A549 (cell line): Measurements from ENCODE around the gene TNPO3.
"Not testable (repeated sequence)": the region's sequence is repeated elsewhere in the genome, so short reads cannot be mapped to it uniquely, and the experiment has no call there.

Experiments
- CBX2 ChIP-seq: fragments of 200-600 bp; sonication (generic); IDR thresholded peaks from 2 replicates; pipeline ENCODE4 v1.6.1; 2016; ENCODE audit warnings: low read depth, mild to moderate bottlenecking, borderline replicate concordance
- NFE2L2 ChIP-seq: fragments of 150-350 bp; conservative IDR thresholded peaks from 2 replicates; pipeline ENCODE4 v1.6.1; 2014; ENCODE audit warnings: low read length
- POLR2A ChIP-seq: IDR thresholded peaks from 2 replicates; pipeline ENCODE4 v1.6.1; 2012; ENCODE audit warnings: mild to moderate bottlenecking, low read length
- TF ChIP-seq, protein P1 (sequence below): fragments of >200 bp; sonication (Bioruptor Twin); formaldehyde crosslinking; IDR thresholded peaks from 3 replicates; pipeline ENCODE4 v1.5.1; 2016
- TF ChIP-seq, protein P2 (sequence below): IDR thresholded peaks from 2 replicates; pipeline ENCODE4 v1.6.1; 2012
- TF ChIP-seq, protein P3 (sequence below): fragments of 200-600 bp; sonication (generic); IDR thresholded peaks from 2 replicates; pipeline ENCODE4 v1.6.1; 2016; ENCODE audit warnings: antibody characterized with exemption, mild to moderate bottlenecking, moderate library complexity

DNA sequence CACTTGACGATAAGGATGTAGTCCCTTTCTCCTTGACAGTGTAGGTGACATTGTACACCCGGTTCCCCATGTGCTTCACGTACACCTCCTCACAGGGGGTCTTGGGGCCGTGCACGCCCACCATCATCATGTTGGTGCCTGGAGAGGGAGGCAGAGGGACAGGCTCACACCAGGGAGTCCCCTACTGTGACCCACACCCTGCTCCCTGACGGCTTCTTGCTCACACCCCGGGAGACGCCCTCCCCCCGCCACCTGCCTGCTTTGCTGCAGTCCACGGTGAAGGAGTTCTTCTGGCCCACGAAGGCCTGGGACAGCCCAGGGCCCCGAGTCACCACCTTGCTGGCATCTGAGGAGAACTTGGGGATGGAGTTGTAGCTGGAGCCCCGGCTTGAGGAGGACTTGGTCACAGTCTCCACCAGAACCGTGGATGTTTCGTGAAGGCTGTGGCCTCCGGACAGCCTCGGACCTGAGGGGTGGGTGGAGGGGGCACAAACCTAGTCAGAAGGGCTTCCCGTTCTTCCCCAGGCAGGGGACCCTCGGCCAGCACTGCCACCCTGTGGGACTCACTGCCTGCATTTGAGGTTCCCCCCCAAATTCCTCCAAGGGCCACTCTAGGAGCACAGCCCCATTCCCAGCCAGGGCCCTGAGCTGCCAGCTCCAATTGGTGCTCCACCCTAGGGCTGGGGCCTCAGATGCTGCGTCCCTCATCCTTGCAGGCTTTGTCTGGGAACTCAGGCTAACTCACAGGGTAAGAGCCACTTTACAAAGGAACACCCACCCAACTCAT, 142.0 kb downstream of the TNPO3 start:
- not testable (repeated sequence) for TF ChIP-seq POLR2A, CBX2, NFE2L2
- TF ChIP-seq, protein P1, sequence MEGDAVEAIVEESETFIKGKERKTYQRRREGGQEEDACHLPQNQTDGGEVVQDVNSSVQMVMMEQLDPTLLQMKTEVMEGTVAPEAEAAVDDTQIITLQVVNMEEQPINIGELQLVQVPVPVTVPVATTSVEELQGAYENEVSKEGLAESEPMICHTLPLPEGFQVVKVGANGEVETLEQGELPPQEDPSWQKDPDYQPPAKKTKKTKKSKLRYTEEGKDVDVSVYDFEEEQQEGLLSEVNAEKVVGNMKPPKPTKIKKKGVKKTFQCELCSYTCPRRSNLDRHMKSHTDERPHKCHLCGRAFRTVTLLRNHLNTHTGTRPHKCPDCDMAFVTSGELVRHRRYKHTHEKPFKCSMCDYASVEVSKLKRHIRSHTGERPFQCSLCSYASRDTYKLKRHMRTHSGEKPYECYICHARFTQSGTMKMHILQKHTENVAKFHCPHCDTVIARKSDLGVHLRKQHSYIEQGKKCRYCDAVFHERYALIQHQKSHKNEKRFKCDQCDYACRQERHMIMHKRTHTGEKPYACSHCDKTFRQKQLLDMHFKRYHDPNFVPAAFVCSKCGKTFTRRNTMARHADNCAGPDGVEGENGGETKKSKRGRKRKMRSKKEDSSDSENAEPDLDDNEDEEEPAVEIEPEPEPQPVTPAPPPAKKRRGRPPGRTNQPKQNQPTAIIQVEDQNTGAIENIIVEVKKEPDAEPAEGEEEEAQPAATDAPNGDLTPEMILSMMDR: not testable (repeated sequence)
- TF ChIP-seq, protein P2, sequence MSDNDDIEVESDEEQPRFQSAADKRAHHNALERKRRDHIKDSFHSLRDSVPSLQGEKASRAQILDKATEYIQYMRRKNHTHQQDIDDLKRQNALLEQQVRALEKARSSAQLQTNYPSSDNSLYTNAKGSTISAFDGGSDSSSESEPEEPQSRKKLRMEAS: not testable (repeated sequence)
- TF ChIP-seq, protein P3, sequence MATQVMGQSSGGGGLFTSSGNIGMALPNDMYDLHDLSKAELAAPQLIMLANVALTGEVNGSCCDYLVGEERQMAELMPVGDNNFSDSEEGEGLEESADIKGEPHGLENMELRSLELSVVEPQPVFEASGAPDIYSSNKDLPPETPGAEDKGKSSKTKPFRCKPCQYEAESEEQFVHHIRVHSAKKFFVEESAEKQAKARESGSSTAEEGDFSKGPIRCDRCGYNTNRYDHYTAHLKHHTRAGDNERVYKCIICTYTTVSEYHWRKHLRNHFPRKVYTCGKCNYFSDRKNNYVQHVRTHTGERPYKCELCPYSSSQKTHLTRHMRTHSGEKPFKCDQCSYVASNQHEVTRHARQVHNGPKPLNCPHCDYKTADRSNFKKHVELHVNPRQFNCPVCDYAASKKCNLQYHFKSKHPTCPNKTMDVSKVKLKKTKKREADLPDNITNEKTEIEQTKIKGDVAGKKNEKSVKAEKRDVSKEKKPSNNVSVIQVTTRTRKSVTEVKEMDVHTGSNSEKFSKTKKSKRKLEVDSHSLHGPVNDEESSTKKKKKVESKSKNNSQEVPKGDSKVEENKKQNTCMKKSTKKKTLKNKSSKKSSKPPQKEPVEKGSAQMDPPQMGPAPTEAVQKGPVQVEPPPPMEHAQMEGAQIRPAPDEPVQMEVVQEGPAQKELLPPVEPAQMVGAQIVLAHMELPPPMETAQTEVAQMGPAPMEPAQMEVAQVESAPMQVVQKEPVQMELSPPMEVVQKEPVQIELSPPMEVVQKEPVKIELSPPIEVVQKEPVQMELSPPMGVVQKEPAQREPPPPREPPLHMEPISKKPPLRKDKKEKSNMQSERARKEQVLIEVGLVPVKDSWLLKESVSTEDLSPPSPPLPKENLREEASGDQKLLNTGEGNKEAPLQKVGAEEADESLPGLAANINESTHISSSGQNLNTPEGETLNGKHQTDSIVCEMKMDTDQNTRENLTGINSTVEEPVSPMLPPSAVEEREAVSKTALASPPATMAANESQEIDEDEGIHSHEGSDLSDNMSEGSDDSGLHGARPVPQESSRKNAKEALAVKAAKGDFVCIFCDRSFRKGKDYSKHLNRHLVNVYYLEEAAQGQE: not testable (repeated sequence)
